ENCODE data around the gene OR7A17.

The OR7A17 gene

GRCh38 chr19:14886032-14886431 is at the start of gene OR7A17:
Gene OR7A17 (minus strand): TSS chr19:14886132. CDS start chr19:14881355, 4,777 bp downstream.
- DNase-seq (ENCODE audit: low read depth, low spot score), result no peak

GRCh38 chr19:14933506-14933905 is 47.6 kb upstream of the OR7A17 start:
- DNase-seq (ENCODE audit: low read depth, low spot score), result no peak

GRCh38 chr19:14916848-14917247 is 30.9 kb upstream of the OR7A17 start:
- no peak for DNase-seq (ENCODE audit: low read depth, low spot score)

GRCh38 chr19:14915116-14915515 is 29.2 kb upstream of the OR7A17 start:
- no peak for DNase-seq (ENCODE audit: low read depth, low spot score)

- DNase-seq (ENCODE audit: low read depth, low spot score), result no peak
Measured at GRCh38 chr19:14906711-14907110, 20.8 kb upstream of the OR7A17 start.

- no peak for DNase-seq (ENCODE audit: low read depth, low spot score)
Measured at GRCh38 chr19:14901675-14902260, 15.8 kb upstream of the OR7A17 start.

- DNase-seq (ENCODE audit: low read depth, low spot score), result no peak
Measured at GRCh38 chr19:14890643-14891379, 4.9 kb upstream of the OR7A17 start.

- DNase-seq (ENCODE audit: low read depth, low spot score), result no peak
Measured at GRCh38 chr19:14889994-14890642, 4.2 kb upstream of the OR7A17 start.

GRCh38 chr19:14871619-14872230 is 14.2 kb downstream of the OR7A17 start:
- no peak for DNase-seq (ENCODE audit: low read depth, low spot score)

GRCh38 chr19:14868497-14868896 is 17.4 kb downstream of the OR7A17 start:
- no peak for DNase-seq (ENCODE audit: low read depth, low spot score)

- no peak for DNase-seq (ENCODE audit: low read depth, low spot score)
Measured at GRCh38 chr19:14848822-14849221, 37.1 kb downstream of the OR7A17 start, which contains the start of gene OR7A10. Gene OR7A10 (minus strand): TSS chr19:14848922. CDS start chr19:14841877, 7,045 bp downstream.

GRCh38 chr19:14843578-14843977 is 42.4 kb downstream of the OR7A17 start:
- DNase-seq (ENCODE audit: low read depth, low spot score), result no peak

GRCh38 chr19:14843169-14843568 is 42.8 kb downstream of the OR7A17 start:
- no peak for DNase-seq (ENCODE audit: low read depth, low spot score)

- no peak for DNase-seq (ENCODE audit: low read depth, low spot score)
Measured at GRCh38 chr19:14840206-14840605, 45.7 kb downstream of the OR7A17 start.

GRCh38 chr19:14837391-14837790 is 48.5 kb downstream of the OR7A17 start:
- DNase-seq (ENCODE audit: low read depth, low spot score), result peak; percentile 2

GRCh38 chr19:14835011-14835410 is 50.9 kb downstream of the OR7A17 start, which contains the start of the genes OR7A5 and OR7C1:
Gene OR7A5 (minus strand): TSS chr19:14835185. CDS start chr19:14828241, 6,944 bp downstream.
Gene OR7C1 (minus strand): TSS chr19:14835185. CDS start chr19:14800136, 35,049 bp downstream.
- peak; percentile 10 for DNase-seq (ENCODE audit: low read depth, low spot score)

- DNase-seq (ENCODE audit: low read depth, low spot score), result no peak
Measured at GRCh38 chr19:14830702-14831101, 55.2 kb downstream of the OR7A17 start.
